Smooth muscle cell (in vitro differentiated cells): ENCODE measurements around the gene BICRA. TPM values are rescaled to one million over a fixed set of nuclear protein-coding genes. Genes with fewer than 3 reads are reported as not detected.
A peak's percentile ranks its signal among the peaks of the same experiment; 100 is the strongest.
"Not testable (repeated sequence)": the region's sequence is repeated elsewhere in the genome, so short reads cannot be mapped to it uniquely, and the experiment has no call there.

ENCODE experiments used
- DNase-seq: peaks from one replicate; lab custom pipeline; 2025; ENCODE audit not compliant: unreplicated experiment; lab: John Stamatoyannopoulos, UW
- H2AFZ ChIP-seq: fragments of 200-600 bp; sonication (generic); 2 replicates; pipeline ENCODE4 v1.6.0; 2016; ENCODE audit warnings: antibody characterized with exemption, low read depth, mild to moderate bottlenecking
- H3F3A ChIP-seq: fragments of 200-600 bp; sonication (generic); 2 replicates; pipeline ENCODE4 v1.6.0; 2017; ENCODE audit warnings: antibody characterized with exemption, low read depth
- H3K27ac ChIP-seq: fragments of 200-600 bp; sonication (generic); 2 replicates; pipeline ENCODE4 v1.5.1; 2016; ENCODE audit warnings: low read depth, mild to moderate bottlenecking
- H3K27me3 ChIP-seq: fragments of 200-600 bp; sonication (generic); 2 replicates; pipeline ENCODE4 v1.6.1; 2016; ENCODE audit warnings: low read depth, mild to moderate bottlenecking
- H3K36me3 ChIP-seq: fragments of 200-600 bp; sonication (generic); 2 replicates; pipeline ENCODE4 v1.5.1; 2016; ENCODE audit warnings: low read depth
- H3K4me1 ChIP-seq: fragments of 200-600 bp; sonication (generic); 2 replicates; pipeline ENCODE4 v1.5.1; 2016; ENCODE audit warnings: low read depth
- H3K4me2 ChIP-seq: fragments of 200-600 bp; sonication (generic); 2 replicates; pipeline ENCODE4 v1.6.0; 2016; ENCODE audit warnings: mild to moderate bottlenecking
- H3K4me3 ChIP-seq: fragments of 200-600 bp; sonication (generic); 2 replicates; pipeline ENCODE4 v1.5.1; 2016; ENCODE audit warnings: mild to moderate bottlenecking
- H3K79me2 ChIP-seq: fragments of 200-600 bp; sonication (generic); 2 replicates; pipeline ENCODE4 v1.6.0; 2016; ENCODE audit warnings: low read depth, mild to moderate bottlenecking
- H3K9ac ChIP-seq: fragments of 200-600 bp; sonication (generic); 2 replicates; pipeline ENCODE4 v1.6.0; 2016; ENCODE audit warnings: low read depth
- H3K9me3 ChIP-seq: fragments of 200-600 bp; sonication (generic); replicated peaks from 2 replicates; pipeline ENCODE4 v1.5.1; 2016; ENCODE audit warnings: low read depth
- H4K20me1 ChIP-seq: fragments of 200-600 bp; sonication (generic); 2 replicates; pipeline ENCODE4 v1.6.0; 2016; ENCODE audit warnings: low read depth
- WGBS: methylation state at CpG from one replicate; pipeline ENCODE4 v1.1.7; 2016; ENCODE audit warnings: low lambda C conversion rate; 5-methylcytosine and 5-hydroxymethylcytosine counted together
- polyA plus RNA-seq: library from polyadenylated mRNA; unstranded; fragments of >200 nt; fragmentation: Nextera tagmentation; extraction: Ambion mirVana; gene quantifications from 2 replicates; pipeline ENCODE4 v1.2.1, GENCODE V29; 2016
- total RNA-seq: library from RNA; depleted of rRNA; stranded (reverse); fragments of >200 nt; gene quantifications from 2 replicates; pipeline ENCODE4 v1.2.3, GENCODE V29; 2014
- TF ChIP-seq, protein P1 (sequence below): fragments of 200-600 bp; sonication (generic); IDR thresholded peaks from 2 replicates; pipeline ENCODE4 v1.5.1; 2017; ENCODE audit warnings: borderline replicate concordance, mild to moderate bottlenecking, antibody characterized with exemption; ENCODE audit not compliant: insufficient read depth, poor library complexity, severe bottlenecking

Gene BICRA
- total and polyA plus RNA-seq, 2 experiments from 2014 or later: 3.6 to 10.0 TPM

DNA sequence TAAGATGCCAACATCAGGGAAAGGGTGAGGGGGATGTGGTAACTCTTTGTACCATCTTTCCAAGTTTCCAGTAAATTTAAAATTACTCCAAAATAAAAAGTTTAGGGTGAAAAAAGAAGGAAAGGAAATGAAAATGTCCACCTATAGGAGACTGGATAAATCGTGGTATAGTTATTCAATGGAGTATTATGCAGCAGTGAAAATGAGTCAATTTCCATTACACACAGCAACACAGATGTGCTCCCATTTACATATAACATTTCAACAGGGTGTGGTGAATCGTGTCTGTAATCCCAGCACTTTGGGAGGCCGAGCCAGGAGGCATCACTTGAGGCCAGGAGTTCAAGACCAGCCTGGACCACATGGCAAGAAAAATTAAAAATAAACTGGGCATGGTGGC is 28.5 kb upstream of the BICRA start:
- H3F3A ChIP-seq: no peaks in the 10 kb centered on the region
- no peak overlapping the region for H2AFZ ChIP-seq
- no peak overlapping the region for H3K27ac ChIP-seq
- H3K4me1 ChIP-seq: no peaks in the 10 kb centered on the region
- DNase-seq: no peak
- no peak overlapping the region for H3K4me2 ChIP-seq
- H3K36me3 ChIP-seq: no peaks in the 10 kb centered on the region
- TF ChIP-seq, protein P1, sequence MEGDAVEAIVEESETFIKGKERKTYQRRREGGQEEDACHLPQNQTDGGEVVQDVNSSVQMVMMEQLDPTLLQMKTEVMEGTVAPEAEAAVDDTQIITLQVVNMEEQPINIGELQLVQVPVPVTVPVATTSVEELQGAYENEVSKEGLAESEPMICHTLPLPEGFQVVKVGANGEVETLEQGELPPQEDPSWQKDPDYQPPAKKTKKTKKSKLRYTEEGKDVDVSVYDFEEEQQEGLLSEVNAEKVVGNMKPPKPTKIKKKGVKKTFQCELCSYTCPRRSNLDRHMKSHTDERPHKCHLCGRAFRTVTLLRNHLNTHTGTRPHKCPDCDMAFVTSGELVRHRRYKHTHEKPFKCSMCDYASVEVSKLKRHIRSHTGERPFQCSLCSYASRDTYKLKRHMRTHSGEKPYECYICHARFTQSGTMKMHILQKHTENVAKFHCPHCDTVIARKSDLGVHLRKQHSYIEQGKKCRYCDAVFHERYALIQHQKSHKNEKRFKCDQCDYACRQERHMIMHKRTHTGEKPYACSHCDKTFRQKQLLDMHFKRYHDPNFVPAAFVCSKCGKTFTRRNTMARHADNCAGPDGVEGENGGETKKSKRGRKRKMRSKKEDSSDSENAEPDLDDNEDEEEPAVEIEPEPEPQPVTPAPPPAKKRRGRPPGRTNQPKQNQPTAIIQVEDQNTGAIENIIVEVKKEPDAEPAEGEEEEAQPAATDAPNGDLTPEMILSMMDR: no peak
- no peaks in the 10 kb centered on the region for H3K9me3 ChIP-seq
- no peaks in the 10 kb centered on the region for H3K27me3 ChIP-seq
- H3K4me3 ChIP-seq: no peak overlapping the region
- H3K9ac ChIP-seq: no peak overlapping the region
- H4K20me1 ChIP-seq: no peaks in the 10 kb centered on the region
- 91% methylated on average over 3 of the region's 3 CpGs for WGBS
- H3K79me2 ChIP-seq: no peaks in the 10 kb centered on the region

- 72% methylated on average over 5 of the region's 6 CpGs for WGBS
- no peak for DNase-seq
Measured at GRCh38 chr19:47581605-47582319, 27.2 kb upstream of the BICRA start.

DNA sequence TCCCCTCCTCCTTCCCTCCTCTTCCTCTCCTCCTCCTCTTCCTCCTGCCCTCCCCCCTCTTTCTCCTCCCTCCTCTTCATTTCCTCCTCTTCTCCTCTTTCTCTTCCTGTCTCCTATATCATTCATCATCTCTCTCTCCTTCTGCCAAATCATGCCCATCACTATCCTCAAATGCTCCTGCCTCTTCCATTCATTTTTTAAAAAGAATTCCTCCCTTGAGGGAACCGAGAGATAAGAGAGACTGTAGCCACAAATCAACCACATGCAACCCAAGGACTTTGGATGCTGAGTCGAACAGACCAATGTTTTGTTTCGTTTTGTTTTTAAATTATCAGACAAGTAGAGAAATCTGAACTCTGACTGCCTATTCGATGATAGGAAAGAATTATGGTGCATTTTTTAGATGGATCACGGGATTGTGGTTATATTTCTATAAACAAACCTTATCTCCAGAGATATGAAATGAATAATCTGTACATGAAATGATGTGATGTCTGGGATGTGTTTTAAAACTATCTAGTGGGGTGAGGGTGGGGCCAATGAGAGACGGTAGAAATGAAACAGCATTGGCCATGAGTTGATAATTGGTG is 26.5 kb upstream of the BICRA start:
- Histone ChIP-seq H3K4me1 (no peaks in the 10 kb centered on the region), H3K4me2 (peak overlapping the region; percentile 54), H3K9ac (no peak overlapping the region), H3K27me3 (no peaks in the 10 kb centered on the region), H3K4me3 (peak overlapping the region; percentile 3), H2AFZ (no peak overlapping the region), H4K20me1 (no peaks in the 10 kb centered on the region), H3K36me3 (no peaks in the 10 kb centered on the region), H3K79me2 (no peaks in the 10 kb centered on the region), H3K27ac (peak overlapping the region; percentile 31), H3K9me3 (no peaks in the 10 kb centered on the region), H3F3A (no peaks in the 10 kb centered on the region)
- no peak for DNase-seq
- TF ChIP-seq, protein P1: no peak
- WGBS: 8% methylated on average over 6 of the region's 6 CpGs

More at GRCh38 chr19:47581605-47582319, 27.2 kb upstream of the BICRA start:
- Histone ChIP-seq H3F3A (no peaks in the 10 kb centered on the region), H3K27me3 (no peaks in the 10 kb centered on the region), H3K27ac (no peak overlapping the region), H2AFZ (no peak overlapping the region), H4K20me1 (no peaks in the 10 kb centered on the region), H3K36me3 (no peaks in the 10 kb centered on the region), H3K9ac (no peak overlapping the region), H3K79me2 (no peaks in the 10 kb centered on the region), H3K4me1 (no peaks in the 10 kb centered on the region), H3K4me2 (no peak overlapping the region), H3K9me3 (no peaks in the 10 kb centered on the region), H3K4me3 (no peak overlapping the region)
- TF ChIP-seq, protein P1: no peak

DNA sequence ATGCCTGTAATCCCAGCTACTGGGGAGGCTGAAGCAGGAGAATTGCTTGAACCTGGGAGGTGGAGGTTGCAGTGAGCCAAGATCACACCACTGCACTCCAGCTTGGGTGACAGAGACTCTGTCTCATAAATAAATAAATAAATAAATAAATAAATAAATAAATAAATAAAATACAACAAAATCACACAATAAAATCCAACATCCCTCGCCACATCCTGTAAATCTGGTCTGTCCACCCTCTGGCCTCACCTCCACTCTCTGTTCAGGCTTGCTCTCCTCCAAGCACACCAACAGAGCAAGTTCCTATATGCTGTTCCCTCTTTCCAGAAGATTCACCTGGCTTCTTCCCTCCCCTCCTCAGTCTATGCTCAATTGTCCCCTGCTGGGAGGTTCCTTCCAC is 25.8 kb upstream of the BICRA start:
- not testable (repeated sequence) for H4K20me1 ChIP-seq

More for the DNA sequence above, 25.8 kb upstream of the BICRA start:
- not testable (repeated sequence) for H3K9ac ChIP-seq, H3K4me1 ChIP-seq, H3K27me3 ChIP-seq, H3K36me3 ChIP-seq, H2AFZ ChIP-seq, H3K9me3 ChIP-seq, H3K79me2 ChIP-seq, H3K4me3 ChIP-seq, H3F3A ChIP-seq, DNase-seq
- WGBS: 71% methylated on average over 1 of the region's 1 CpG
- peak overlapping the region; percentile 54 for H3K4me2 ChIP-seq
- H3K27ac ChIP-seq: peak overlapping the region; percentile 31
